ENCODE results near the gene UVSSA. TPM values are rescaled to one million over a fixed set of nuclear protein-coding genes. Genes with fewer than 3 reads are reported as not detected.
A peak's percentile ranks its signal among the peaks of the same experiment; 100 is the strongest.

Gene UVSSA
- total and polyA plus RNA-seq, 8 donors = 12.8 to 36.6 (median 18.8) TPM

GRCh38 chr4:1305781-1306455 lies 41.1 kb upstream of the UVSSA start:
- no peak overlapping the region for H3K4me3 ChIP-seq
- peaks cover 0 to 16% of the 10 kb centered on the region in 2 donors for H3K36me3 ChIP-seq
- DNase-seq (peak in 1 of 4 donors; percentile 39), ATAC-seq (no peak)
- H3K9me3 ChIP-seq = no peaks in the 10 kb centered on the region
- H3K27me3 ChIP-seq = no peaks in the 10 kb centered on the region
- intact Hi-C loops (cut with DNase I) = no loop called here
- TF ChIP-seq CTCF (IDR thresholded peaks at IDR 0.05) = no peak
- peaks cover 12 to 65% of the 10 kb centered on the region in 2 donors for H3K4me1 ChIP-seq
- H3K27ac ChIP-seq = peak overlapping the region in 1 of 2 donors; percentile 74

- Histone ChIP-seq H3K4me3 (no peak overlapping the region), H3K27me3 (no peaks in the 10 kb centered on the region), H3K36me3 (peaks cover 0 to 26% of the 10 kb centered on the region in 2 donors), H3K9me3 (no peaks in the 10 kb centered on the region), H3K4me1 (peaks cover 12 to 54% of the 10 kb centered on the region in 2 donors), H3K27ac (no peak overlapping the region)
- ATAC-seq = no peak
- TF ChIP-seq CTCF (IDR thresholded peaks at IDR 0.05) = no peak
- intact Hi-C loops (cut with DNase I) = no loop called here
- DNase-seq = peak in 1 of 4 donors; percentile 62
These were observed 38.9 kb upstream of the UVSSA start for GRCh38 chr4:1307951-1308735.

GRCh38 chr4:1309261-1310010 lies 37.6 kb upstream of the UVSSA start:
- Histone ChIP-seq H3K36me3 (peaks cover 0 to 39% of the 10 kb centered on the region in 2 donors), H3K27me3 (no peaks in the 10 kb centered on the region), H3K4me3 (peak overlapping the region; percentile 34 to 44), H3K27ac (peak overlapping the region; percentile 60 to 70), H3K9me3 (no peaks in the 10 kb centered on the region), H3K4me1 (peaks cover 12 to 54% of the 10 kb centered on the region in 2 donors)
- ATAC-seq = peak; percentile 98
- TF ChIP-seq CTCF (IDR thresholded peaks at IDR 0.05) = no peak
- peak; percentile 91 to 97 (median 92) for DNase-seq
- intact Hi-C loops (cut with DNase I) = no loop called here

- Histone ChIP-seq H3K36me3 (peaks cover 0 to 44% of the 10 kb centered on the region in 2 donors), H3K27me3 (no peaks in the 10 kb centered on the region), H3K9me3 (no peaks in the 10 kb centered on the region), H3K27ac (peak overlapping the region in 1 of 2 donors; percentile 60), H3K4me1 (peaks cover 12 to 52% of the 10 kb centered on the region in 2 donors), H3K4me3 (peak overlapping the region; percentile 34 to 44)
- ATAC-seq (no peak), DNase-seq (peak in 1 of 4 donors; percentile 79)
- TF ChIP-seq CTCF (IDR thresholded peaks at IDR 0.05) = no peak
- intact Hi-C loops (cut with DNase I) = no loop called here
These were observed 36.8 kb upstream of the UVSSA start for GRCh38 chr4:1310031-1310795.

Data from left lung (tissue), 10 donors.